NOMO-1 treated with DMSO at 0.1 percent for 48 hours (cell line): ENCODE results near the gene HMOX2.

ENCODE experiments used
- DNase-seq: peaks from one replicate; lab custom pipeline; 2025; ENCODE audit not compliant: unreplicated experiment; lab: John Stamatoyannopoulos, UW

HMOX2 gene

DNA sequence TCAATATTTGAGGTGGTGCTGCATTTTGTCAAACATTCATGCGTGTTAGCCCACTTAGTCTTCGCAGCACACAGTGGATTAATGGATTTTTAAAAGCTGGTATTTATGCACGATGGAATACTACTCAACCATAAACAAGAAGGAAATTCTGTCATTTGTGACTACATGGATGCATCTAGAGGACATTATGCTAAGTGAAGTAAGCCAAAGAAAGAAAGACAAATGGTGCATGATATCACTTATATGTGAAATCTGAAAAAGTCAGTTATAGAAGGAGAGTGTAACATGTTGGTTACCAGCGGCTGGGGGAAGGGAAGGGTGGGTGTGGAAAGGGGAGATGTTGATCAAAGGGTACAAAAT lies 23.0 kb downstream of the HMOX2 start:
- no peak for DNase-seq

GRCh38 chr16:4500272-4500671 lies 24.1 kb downstream of the HMOX2 start:
- no peak for DNase-seq

GRCh38 chr16:4501071-4501478 lies 24.9 kb downstream of the HMOX2 start:
- DNase-seq: no peak

DNA sequence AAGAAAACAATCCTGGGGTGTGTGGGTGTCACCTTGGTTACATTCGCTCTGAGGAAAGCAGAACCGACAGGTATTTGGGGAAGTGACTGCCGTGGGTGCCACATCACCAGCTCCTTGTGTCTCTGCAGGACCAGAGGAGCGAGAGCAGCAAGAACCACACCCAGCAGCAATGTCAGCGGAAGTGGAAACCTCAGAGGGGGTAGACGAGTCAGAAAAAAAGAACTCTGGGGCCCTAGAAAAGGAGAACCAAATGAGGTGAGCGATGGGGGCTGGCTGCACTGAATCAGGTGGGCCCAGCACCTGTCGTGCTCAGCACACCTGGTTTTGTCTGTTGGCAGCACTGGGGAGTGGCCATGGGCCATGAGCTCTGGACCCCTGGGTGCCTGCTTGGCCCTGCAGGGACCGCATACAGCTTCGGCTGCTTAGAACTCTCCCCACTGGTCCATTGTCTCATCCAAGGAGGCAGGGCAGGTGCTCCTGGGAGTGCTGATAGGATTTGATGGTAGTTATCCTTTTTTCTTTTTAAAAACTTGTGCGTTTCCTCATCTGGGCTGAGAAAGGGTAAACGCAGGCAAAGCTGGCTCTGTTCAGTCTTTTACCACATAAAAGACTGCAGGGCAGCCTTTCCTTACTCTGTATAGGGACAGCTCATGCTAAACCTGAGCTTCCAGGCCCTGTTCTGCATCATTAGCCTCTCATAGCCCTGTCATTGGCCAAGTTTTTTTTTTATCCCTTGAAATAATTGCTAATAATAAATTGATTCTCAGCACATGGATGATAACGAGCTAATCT lies 29.4 kb downstream of the HMOX2 start:
- DNase-seq: peak; percentile 96

DNA sequence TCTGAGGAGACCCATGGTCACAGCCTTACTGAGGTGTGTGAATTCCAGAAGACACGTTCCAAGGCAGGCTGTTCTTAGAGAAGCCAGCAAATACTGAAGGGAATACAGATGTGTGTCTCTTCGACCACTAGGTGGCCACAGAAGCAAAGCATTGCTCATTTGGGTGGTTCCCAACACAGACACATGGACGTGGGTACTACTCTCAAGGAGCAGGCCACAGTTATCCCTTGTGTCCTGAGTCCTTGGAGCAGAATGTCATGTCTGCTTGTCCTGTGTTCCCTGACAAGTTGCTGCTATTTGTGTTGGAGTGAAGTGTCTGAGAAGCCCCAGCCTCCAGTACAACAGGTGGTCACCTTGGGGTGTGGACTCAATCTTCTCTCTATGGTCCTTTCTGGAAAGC lies 30.3 kb downstream of the HMOX2 start:
- peak; percentile 70 for DNase-seq

DNA sequence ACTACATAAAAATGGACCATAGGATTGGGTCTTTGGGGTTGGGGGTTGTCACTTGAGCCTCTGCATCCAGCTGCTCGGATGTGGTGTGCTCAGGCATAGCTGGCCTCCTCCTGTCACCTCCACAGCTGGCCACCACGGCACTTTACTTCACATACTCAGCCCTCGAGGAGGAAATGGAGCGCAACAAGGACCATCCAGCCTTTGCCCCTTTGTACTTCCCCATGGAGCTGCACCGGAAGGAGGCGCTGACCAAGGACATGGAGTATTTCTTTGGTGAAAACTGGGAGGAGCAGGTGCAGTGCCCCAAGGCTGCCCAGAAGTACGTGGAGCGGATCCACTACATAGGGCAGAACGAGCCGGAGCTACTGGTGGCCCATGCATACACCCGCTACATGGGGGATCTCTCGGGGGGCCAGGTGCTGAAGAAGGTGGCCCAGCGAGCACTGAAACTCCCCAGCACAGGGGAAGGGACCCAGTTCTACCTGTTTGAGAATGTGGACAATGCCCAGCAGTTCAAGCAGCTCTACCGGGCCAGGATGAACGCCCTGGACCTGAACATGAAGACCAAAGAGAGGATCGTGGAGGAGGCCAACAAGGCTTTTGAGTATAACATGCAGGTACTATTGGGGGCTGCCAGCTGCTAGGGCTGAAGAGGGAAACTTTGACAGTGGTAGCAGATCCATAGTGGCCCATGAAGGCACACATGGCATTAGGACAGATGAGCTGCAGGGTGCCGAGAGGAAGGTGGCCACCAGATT lies 31.6 kb downstream of the HMOX2 start:
- no peak for DNase-seq

DNA sequence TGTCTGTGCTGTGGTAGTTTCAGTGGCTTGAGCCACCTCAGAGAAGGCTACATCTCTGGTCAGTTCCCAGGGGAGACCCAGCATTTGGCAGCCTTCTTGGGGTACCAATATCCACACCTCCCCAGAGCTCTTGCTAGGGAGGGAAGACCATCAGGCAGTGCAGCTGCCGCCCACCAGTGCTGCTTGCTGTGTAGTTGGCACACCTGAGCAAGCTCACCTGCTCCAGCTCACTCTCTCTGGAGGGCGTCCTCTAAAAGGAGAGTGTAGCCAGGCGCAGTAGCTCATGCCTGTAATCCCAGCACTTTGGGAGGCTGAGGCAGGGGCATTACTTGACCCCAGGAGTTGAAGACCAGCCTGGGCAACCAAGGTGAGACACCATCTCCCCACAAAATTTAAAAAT lies 32.6 kb downstream of the HMOX2 start:
- DNase-seq: no peak

DNA sequence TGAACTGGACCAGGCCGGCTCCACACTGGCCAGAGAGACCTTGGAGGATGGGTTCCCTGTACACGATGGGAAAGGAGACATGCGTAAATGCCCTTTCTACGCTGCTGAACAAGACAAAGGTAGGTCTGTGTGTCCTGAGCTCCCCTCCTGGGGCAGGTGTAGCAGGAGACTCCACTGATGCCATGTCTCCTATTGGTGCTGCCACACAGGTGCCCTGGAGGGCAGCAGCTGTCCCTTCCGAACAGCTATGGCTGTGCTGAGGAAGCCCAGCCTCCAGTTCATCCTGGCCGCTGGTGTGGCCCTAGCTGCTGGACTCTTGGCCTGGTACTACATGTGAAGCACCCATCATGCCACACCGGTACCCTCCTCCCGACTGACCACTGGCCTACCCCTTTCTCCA lies 33.2 kb downstream of the HMOX2 start:
- DNase-seq: no peak

DNA sequence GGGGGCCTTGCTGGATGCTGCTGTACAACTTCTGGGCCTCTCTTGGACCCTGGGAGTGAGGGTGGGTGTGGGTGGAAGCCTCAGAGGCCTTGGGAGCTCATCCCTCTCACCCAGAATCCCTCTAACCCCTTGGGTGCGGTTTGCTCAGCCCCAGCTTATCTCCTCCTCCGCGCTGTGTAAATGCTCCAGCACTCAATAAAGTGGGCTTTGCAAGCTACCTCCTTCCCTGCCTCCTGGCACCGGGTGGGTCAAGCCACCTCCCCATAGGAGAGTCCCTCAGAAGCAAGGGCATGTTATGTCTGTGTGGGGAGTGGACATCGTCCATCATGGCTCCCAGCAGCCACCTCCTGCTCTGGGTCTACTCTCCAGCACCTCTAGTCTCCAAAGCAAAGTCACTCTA lies 33.9 kb downstream of the HMOX2 start:
- no peak for DNase-seq

DNA sequence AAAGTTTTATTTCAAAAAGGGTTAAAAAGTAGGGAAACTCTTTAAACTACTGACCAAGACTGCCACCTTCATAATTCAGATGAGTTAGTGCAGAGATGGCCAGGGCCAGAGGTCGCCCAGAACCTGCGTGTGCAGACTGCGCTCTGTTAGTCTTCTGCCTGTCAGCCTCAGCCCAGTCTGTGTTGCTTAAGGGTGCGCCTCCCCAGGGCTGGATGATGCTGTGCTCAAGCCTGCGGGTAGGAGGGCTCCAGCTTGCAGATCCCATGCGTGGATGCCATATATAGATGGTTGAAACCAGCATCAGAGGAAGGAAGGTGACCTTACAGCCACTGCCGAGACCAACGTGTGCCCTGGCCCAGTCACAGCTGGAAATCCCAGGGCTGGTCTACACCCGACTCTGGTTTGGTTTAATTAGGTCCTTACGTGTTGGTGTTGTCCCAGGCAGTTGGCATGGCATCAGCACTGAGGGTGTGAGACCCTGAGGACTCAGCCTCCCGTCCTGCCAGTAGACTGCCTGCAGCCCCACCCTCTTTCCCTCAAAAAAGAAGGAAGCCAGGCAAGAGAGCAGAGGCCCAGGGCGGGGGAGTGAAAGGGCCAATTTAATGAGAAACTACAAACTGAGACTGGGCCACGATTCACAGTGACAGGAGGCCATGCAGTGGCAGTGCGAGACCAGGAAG lies 34.7 kb downstream of the HMOX2 start:
- peak; percentile 34 for DNase-seq

DNA sequence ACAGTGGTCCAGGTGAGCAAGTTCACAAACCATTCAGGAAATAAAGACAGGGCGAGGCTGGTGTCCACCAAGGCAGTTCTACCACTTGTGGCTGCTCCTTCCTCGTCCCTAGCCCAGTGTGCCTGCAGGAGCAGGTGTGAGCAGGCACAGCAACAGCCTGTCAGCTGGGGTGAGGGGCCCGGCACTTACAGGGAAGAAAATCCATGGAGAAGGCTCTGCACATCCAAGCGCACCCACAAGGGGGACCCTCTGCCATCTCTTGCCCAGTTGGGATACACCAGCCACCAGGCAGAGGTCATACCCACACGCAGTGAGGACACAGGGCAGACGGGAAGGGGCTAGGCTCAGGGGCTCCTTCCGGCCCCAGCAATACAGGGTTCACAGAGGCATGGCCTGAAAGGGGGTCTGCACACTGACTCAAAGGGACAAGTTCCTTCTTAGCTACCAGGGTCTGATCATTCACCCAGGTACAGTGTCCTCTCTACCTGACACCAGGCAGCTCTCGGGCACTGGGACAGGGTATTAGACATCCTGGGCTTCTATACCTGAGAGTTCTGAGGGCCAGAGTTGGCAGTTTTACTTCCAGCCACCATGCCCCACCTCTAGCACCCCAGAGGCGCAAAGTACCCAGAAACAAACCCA lies 35.4 kb downstream of the HMOX2 start:
- DNase-seq: peak; percentile 12

GRCh38 chr16:4512473-4512872 lies 36.3 kb downstream of the HMOX2 start:
- no peak for DNase-seq

DNA sequence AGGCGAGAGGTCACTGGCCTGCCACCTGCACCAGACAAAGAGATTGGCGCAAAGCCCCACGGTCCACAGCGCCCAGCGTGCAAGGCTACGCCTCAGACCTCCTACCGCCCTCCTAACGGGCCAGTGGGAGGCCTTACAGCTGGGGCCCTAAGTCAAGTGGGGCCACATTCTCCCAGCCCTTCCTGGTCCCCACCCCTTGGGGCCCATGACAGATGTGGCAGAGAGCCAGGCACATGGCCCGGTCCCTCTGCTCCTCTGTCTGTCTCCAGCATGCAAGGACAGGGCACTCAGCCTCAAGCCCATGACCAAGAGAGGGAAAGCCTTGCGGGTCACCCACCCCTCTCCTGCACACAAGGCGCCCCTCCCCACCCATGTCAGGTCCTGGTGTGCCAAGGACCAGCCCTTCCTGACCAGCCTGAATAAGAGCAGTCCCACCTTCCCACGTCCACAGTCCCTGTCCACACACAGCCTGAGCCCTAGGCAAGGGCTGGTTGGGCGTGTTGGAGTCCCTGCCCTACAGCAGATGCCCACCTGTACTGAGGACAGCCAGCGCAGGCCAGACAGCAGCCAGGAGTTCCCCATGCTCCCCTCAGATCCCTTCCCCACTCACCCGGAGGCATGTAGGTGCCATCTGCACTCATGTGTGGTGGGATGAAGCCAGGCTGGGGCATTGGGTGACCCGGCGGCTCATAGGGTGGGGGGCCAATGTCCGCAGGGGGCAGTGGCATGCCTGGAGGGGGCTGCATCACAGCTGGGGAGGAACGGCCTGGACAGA lies 37.1 kb downstream of the HMOX2 start:
- no peak for DNase-seq

GRCh38 chr16:4513881-4514280 lies 37.7 kb downstream of the HMOX2 start:
- DNase-seq: no peak

GRCh38 chr16:4514606-4515005 lies 38.4 kb downstream of the HMOX2 start:
- DNase-seq: no peak

- peak; percentile 94 for DNase-seq
These were observed 39.5 kb downstream of the HMOX2 start for GRCh38 chr16:4515611-4516233.

DNA sequence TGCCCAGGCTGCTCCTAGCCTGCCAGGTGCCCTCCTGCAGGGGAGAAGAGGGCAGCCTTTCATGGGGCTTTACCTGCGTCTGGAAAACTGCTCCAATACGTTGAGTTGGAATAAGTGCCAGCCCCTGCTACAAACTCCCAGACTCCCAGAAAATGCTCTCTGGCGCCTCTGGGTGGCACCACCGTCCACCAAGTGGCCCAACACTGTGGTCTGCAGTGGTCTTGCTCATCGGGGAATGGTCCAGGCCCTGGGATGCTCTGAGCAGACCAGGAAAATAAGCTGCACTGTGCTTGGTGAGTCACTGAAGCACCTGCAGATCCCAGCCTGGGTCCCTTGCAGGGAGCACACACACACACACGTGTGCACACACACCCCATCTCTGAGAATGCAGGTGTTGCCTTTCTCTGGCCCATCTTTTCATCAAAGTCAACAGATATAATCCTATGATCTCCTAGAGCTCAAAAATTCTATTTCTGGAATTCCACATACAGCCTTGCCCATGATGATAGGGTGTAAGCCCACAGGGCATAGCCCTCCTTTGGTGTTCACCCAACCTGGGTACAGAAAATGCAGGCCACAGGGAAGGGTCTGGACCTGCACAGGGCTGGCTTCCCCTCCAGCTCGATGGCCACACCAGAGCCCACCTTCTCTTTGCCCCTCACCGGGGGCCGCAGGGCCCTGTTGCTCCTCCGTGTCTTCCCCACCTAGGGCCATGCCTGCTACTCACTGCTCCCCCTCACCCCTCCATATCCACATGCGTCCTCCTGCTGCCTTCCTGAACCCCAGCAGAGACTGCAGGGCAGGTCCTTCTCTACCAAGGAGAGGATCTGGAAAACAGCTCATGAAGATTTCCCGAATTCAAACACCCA lies 41.8 kb downstream of the HMOX2 start:
- DNase-seq: no peak

DNA sequence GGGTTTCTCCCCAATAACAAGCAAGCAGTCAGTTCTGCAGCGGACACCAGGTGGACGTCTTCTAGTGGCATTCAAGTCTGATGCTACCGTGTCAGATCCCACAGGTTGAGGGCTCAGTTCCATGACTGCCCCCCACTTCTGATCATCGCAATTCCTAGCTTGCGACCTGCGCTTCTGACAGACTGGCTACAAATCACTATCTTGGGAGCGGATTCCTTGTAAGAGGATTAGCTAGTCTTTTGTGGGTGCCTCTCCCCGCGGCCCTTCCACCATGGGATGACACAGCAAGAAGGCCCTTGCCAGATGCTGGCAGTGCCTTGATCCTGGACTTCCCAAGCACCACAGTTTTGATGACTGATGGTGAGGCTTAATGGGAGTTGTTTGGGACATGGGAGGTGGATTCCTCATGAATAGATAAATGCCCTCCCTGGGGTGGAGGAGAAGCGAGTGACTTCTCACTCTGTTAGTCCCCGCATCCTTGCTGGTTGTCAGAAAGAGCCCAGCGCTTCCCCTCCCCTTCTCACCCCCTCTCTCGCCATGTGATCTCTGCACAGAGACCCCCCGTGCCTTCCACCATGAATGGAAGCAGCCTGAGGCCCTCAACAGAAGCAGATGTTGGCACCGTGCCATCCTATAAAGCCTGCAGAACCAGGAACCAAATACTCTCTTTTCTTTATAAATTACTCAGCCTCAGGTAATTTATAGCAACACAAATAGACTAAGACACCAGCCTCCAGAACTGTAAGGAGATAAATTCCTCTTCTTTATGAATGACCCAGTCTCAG lies 43.3 kb downstream of the HMOX2 start:
- DNase-seq: no peak

- DNase-seq: no peak
These were observed 44.7 kb downstream of the HMOX2 start for GRCh38 chr16:4520913-4521312.
